Measurements from ENCODE around the gene TAF11. TPM values are rescaled to one million over a fixed set of nuclear protein-coding genes. Genes with fewer than 3 reads are reported as not detected.

The TAF11 gene
- total RNA-seq, 1 experiment from 2014 or later, result 49.4 TPM

DNA sequence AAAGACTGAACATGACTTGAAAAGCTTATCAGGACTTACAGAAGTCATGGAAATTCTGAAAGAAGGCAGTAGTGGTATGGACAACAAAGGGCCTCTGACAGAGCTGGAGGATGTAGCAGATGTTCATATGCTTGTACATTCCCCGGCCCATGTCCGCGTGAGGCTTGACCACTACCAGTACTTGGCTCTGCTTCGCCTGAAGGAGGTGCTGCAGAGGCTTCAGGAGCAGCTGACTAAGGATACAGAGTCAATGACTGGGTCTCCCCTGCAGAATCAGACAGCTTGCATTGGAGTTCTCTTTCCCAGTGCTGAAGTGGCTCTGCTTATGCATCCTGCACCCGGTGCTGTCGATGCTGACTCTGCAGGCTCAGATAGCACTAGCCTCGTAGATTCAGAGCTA, 29.2 kb downstream of the TAF11 start:
- no CpG with 5 or more reads among the region's 7 CpGs for WGBS (ENCODE audit: extremely low coverage, insufficient read length, low lambda C conversion rate)
- Histone ChIP-seq H3K4me1 (ENCODE audit: insufficient read depth, low read length) (no peaks in the 10 kb centered on the region), H3K18ac (ENCODE audit: insufficient read length, low read depth, low read length) (no peak overlapping the region), H2AK5ac (ENCODE audit: insufficient read length, low read length) (no peak overlapping the region), H3K4ac (ENCODE audit: low read depth, low read length) (no peak overlapping the region), H4K5ac (ENCODE audit: insufficient read length, low read depth, low read length) (no peak overlapping the region), H3K27ac (ENCODE audit: insufficient read length, low read depth, low read length) (no peak overlapping the region), H3K79me2 (ENCODE audit: insufficient read depth, low read length) (no peaks in the 10 kb centered on the region), H3K9me3 (ENCODE audit: control insufficient read depth, low read depth, low read length) (no peaks in the 10 kb centered on the region), H2BK20ac (ENCODE audit: low read depth, low read length, poor library complexity, severe bottlenecking) (no peak overlapping the region), H2BK120ac (ENCODE audit: low read depth, low read length, poor library complexity, severe bottlenecking) (no peak overlapping the region), H2BK15ac (ENCODE audit: low read depth, low read length) (no peak overlapping the region), H2BK5ac (ENCODE audit: insufficient read length, low read length) (no peak overlapping the region), H3K23ac (ENCODE audit: insufficient read length, low read depth, low read length) (no peak overlapping the region), H4K91ac (ENCODE audit: insufficient read length, low read depth, low read length) (no peak overlapping the region), H3K23me2 (ENCODE audit: insufficient read length, low read depth, low read length, poor library complexity, severe bottlenecking) (no peaks in the 10 kb centered on the region), H3K56ac (ENCODE audit: insufficient read length, low read depth, low read length) (no peak overlapping the region), H3K4me2 (ENCODE audit: insufficient read depth, insufficient read length, low read length) (no peak overlapping the region), H3T11ph (ENCODE audit: low read length) (no peak overlapping the region), H2BK12ac (ENCODE audit: insufficient read length, low read depth, low read length) (no peak overlapping the region), H3K79me1 (ENCODE audit: insufficient read depth, low read depth, low read length, poor library complexity, severe bottlenecking) (no peaks in the 10 kb centered on the region), H4K8ac (replicated peaks; ENCODE audit: insufficient read length, low read depth, low read length) (no peak overlapping the region), H3K27me3 (ENCODE audit: insufficient read depth, low read length) (no peaks in the 10 kb centered on the region), H3K14ac (ENCODE audit: insufficient read depth, low read length) (no peak overlapping the region), H4K20me1 (ENCODE audit: control insufficient read depth, insufficient read depth, insufficient read length) (no peaks in the 10 kb centered on the region), H3K9ac (ENCODE audit: extremely low read depth, insufficient read length, low read length) (no peak overlapping the region), H2AFZ (ENCODE audit: low read length) (no peak overlapping the region)
- Mint-ChIP-seq H3K4me1 (no peaks in the 10 kb centered on the region), H3K27ac (no peak overlapping the region; a peak in 1 of 7 replicates), H3K27me3 (ENCODE audit: low read depth) (no peaks in the 10 kb centered on the region), H3K36me3 (ENCODE audit: insufficient read depth in 1 of 3, low read depth in 3 of 3) (peaks cover 20 to 60% (median 57%) of the 10 kb centered on the region in 3 experiments), H3K9me3 (no peaks in the 10 kb centered on the region), H3K4me3 (no peak overlapping the region)
- no peak for DNase-seq
- TF ChIP-seq, protein P1, sequence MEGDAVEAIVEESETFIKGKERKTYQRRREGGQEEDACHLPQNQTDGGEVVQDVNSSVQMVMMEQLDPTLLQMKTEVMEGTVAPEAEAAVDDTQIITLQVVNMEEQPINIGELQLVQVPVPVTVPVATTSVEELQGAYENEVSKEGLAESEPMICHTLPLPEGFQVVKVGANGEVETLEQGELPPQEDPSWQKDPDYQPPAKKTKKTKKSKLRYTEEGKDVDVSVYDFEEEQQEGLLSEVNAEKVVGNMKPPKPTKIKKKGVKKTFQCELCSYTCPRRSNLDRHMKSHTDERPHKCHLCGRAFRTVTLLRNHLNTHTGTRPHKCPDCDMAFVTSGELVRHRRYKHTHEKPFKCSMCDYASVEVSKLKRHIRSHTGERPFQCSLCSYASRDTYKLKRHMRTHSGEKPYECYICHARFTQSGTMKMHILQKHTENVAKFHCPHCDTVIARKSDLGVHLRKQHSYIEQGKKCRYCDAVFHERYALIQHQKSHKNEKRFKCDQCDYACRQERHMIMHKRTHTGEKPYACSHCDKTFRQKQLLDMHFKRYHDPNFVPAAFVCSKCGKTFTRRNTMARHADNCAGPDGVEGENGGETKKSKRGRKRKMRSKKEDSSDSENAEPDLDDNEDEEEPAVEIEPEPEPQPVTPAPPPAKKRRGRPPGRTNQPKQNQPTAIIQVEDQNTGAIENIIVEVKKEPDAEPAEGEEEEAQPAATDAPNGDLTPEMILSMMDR (conservative IDR thresholded peaks at IDR 0.05), result peak; percentile 55
